ENCODE data around the gene CLDN6. TPM values are rescaled to one million over a fixed set of nuclear protein-coding genes. Genes with fewer than 3 reads are reported as not detected.

Gene CLDN6
- total and polyA plus RNA-seq, 2 of the 13 experiments (the other 11 are each of a cell fraction or from before 2014, with no cell fraction given): 5.9 to 7.6 TPM

DNA sequence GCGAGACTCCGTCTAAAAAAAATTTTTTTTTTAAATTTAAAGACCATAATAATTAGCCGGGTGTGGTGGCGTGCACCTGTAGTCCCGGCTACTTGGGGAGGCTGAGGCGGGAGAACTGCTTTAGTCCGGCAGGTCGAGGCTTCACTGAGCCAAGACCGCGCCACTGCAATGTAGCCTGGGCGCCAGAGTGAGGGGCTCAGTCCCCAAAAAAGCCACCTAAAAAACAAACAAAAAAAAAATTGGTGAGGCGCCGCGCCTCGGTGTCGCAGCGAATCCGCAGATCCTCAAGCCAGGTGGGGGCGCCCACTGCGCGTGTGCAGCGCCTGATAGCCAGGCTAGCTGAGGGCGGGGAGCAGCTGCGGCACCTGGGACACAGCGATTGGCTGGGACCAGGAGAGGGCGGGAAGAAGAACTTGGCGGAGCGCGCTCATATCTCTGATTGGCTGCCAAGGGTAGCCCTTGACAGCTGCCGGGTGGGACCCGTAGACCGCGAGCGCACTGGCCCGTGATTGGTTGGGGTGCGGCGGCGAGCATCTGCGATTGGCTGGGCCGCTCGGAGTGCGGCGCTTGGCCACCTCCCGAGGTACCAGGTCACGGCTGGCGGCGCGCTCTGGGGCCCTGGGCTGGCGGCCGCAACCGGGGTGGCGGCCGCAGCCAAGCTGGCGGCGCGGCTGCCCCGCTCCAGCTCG lies 14.3 kb downstream of the CLDN6 start (continued):
- TF ChIP-seq ZNF503 (CRISPR knock-in tag; IDR thresholded peaks at IDR 0.05): no peak; the same call in 1 of the 2 replicates
- peak; percentile 50; the same call in 1 of the 2 replicates for TF ChIP-seq PITX1 (CRISPR knock-in tag; IDR thresholded peaks at IDR 0.05)
- no peak for TF ChIP-seq SCMH1 (CRISPR knock-in tag; IDR thresholded peaks at IDR 0.05; ENCODE audit: borderline replicate concordance)
- TF ChIP-seq ZNF484 (CRISPR knock-in tag; IDR thresholded peaks at IDR 0.05; ENCODE audit: borderline replicate concordance, low read depth): no peak
- TF ChIP-seq, protein P1, sequence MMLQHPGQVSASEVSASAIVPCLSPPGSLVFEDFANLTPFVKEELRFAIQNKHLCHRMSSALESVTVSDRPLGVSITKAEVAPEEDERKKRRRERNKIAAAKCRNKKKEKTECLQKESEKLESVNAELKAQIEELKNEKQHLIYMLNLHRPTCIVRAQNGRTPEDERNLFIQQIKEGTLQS (CRISPR knock-in tag; IDR thresholded peaks at IDR 0.05): no peak; the same call in 1 of the 2 replicates
- TF ChIP-seq MAFF (IDR thresholded peaks at IDR 0.05; ENCODE audit: low read depth, low read length): no peak
- no peak for TF ChIP-seq RBM22 (optimal IDR thresholded peaks at IDR 0.05; ENCODE audit: low read length)
- TF ChIP-seq CSRNP1 (CRISPR knock-in tag; IDR thresholded peaks at IDR 0.05): no peak; the same call in 1 of the 2 replicates
- no peak for TF ChIP-seq KDM6A (CRISPR knock-in tag; IDR thresholded peaks at IDR 0.05; ENCODE audit: low read depth)
- TF ChIP-seq POLR2G (IDR thresholded peaks at IDR 0.05; ENCODE audit: low read depth, low read length): peak; percentile 39; the same call in 1 of the 2 replicates
- TF ChIP-seq PHB2 (IDR thresholded peaks at IDR 0.05; ENCODE audit: partially characterized antibody): no peak
- TF ChIP-seq, protein P2, sequence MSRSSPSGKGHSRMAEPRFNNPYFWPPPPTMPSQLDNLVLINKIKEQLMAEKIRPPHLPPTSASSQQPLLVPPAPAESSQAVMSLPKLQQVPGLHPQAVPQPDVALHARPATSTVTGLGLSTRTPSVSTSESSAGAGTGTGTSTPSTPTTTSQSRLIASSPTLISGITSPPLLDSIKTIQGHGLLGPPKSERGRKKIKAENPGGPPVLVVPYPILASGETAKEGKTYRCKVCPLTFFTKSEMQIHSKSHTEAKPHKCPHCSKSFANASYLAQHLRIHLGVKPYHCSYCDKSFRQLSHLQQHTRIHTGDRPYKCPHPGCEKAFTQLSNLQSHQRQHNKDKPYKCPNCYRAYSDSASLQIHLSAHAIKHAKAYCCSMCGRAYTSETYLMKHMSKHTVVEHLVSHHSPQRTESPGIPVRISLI (CRISPR knock-in tag; IDR thresholded peaks at IDR 0.05; ENCODE audit: borderline replicate concordance): peak; percentile 95
- TF ChIP-seq SRSF1 (optimal IDR thresholded peaks at IDR 0.05; ENCODE audit: low read depth, low read length): no peak
- no peak for TF ChIP-seq JUND (CRISPR knock-in tag; IDR thresholded peaks at IDR 0.05)
- TF ChIP-seq, protein P3, sequence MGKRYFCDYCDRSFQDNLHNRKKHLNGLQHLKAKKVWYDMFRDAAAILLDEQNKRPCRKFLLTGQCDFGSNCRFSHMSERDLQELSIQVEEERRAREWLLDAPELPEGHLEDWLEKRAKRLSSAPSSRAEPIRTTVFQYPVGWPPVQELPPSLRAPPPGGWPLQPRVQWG (CRISPR knock-in tag; IDR thresholded peaks at IDR 0.05; ENCODE audit: borderline replicate concordance, low read depth): no peak
- TF ChIP-seq, protein P4, sequence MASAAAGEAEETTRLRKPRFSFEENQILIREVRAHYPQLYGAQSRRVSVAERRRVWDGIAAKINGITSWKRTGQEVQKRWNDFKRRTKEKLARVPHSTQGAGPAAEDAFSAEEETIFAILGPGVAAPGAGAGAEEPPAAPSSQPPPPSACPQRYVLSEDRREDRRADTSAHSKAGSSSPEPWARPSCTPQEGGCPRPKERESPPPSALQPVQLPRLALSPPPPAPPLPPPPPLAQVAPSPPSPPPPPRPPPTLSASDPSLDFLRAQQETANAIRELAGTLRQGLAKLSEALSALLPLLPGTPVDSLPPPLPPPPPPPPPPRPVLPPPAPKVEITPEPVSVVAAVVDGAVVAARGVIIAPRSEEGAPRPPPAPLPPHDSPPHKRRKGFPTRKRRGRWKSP (CRISPR knock-in tag; IDR thresholded peaks at IDR 0.05): peak; percentile 78; the same call in 1 of the 2 replicates
- no peak for TF ChIP-seq FOXO1 (CRISPR knock-in tag; IDR thresholded peaks at IDR 0.05)
- peak; percentile 58; the same call in 1 of the 2 replicates for TF ChIP-seq RXRA (CRISPR knock-in tag; IDR thresholded peaks at IDR 0.05)
- peak; percentile 83; the same call in 1 of the 2 replicates for TF ChIP-seq ZNF124 (CRISPR knock-in tag; IDR thresholded peaks at IDR 0.05)
- peak; percentile 96 for TF ChIP-seq SP2 (CRISPR knock-in tag; IDR thresholded peaks at IDR 0.05)
- TF ChIP-seq ZNF224 (CRISPR knock-in tag; IDR thresholded peaks at IDR 0.05): no peak
